H1 (cell line): ENCODE measurements around the gene UBP1. TPM values are rescaled to one million over a fixed set of nuclear protein-coding genes. Genes with fewer than 3 reads are reported as not detected.

Experiments used
- CTCF ChIA-PET: fragments of 300-600 bp; sonication (Branson Sonifier 250); formaldehyde crosslinking; loops from one replicate; lab custom pipeline; 2021; ENCODE audit not compliant: partially characterized antibody; lab: Charles Lee
- POLR2A ChIA-PET: fragments of 300-600 bp; sonication (Branson Sonifier 250); formaldehyde crosslinking; loops from one replicate; lab custom pipeline; 2021; ENCODE audit warnings: inconsistent platforms; ENCODE audit not compliant: partially characterized antibody; lab: Charles Lee
- DNase-seq, 2 experiments: peaks; one replicate each; pipeline versions ENCODE4 v3.0.0 to v3.0.0-alpha.2; 2010 to 2022; ENCODE audit warnings: low spot score in 2 of 2, low read depth in 1 of 2, mixed read lengths in 1 of 2
- FAIRE-seq: peaks from 2 replicates; lab custom pipeline; 2011; peaks lifted over from hg19 to GRCh38; lab: Jason Lieb, UNC
- H2AFZ ChIP-seq: 2 replicates; pipeline ENCODE4 v1.8.1; 2012; ENCODE audit warnings: low read length, inconsistent platforms
- H2AK5ac ChIP-seq: 2 replicates; pipeline ENCODE4 v1.6.1; 2013; ENCODE audit warnings: low read depth, low read length
- H2BK120ac ChIP-seq: replicated peaks from 2 replicates; pipeline ENCODE3; 2013; ENCODE audit warnings: low read depth, low read length, inconsistent platforms
- H2BK12ac ChIP-seq: 2 replicates; pipeline ENCODE4 v1.6.1; 2013; ENCODE audit warnings: low read depth, low read length
- H2BK15ac ChIP-seq: 2 replicates; pipeline ENCODE4 v1.6.1; 2013; ENCODE audit warnings: low read length
- H2BK20ac ChIP-seq: 2 replicates; pipeline ENCODE4 v1.6.1; 2013; ENCODE audit warnings: low read length
- H2BK5ac ChIP-seq: 2 replicates; pipeline ENCODE4 v1.6.1; 2013; ENCODE audit warnings: low read depth, low read length
- H3K14ac ChIP-seq: 2 replicates; pipeline ENCODE4 v1.6.1; 2013; ENCODE audit warnings: inconsistent platforms; ENCODE audit not compliant: insufficient read length
- H3K18ac ChIP-seq: 2 replicates; pipeline ENCODE4 v1.6.1; 2013; ENCODE audit warnings: low read length; ENCODE audit errors: extremely low read depth
- H3K23ac ChIP-seq: 2 replicates; pipeline ENCODE4 v1.6.1; 2013; ENCODE audit warnings: inconsistent platforms; ENCODE audit not compliant: insufficient read length
- H3K23me2 ChIP-seq: 2 replicates; pipeline ENCODE4 v1.6.1; 2013; ENCODE audit warnings: low read depth, low read length
- H3K27ac ChIP-seq: 2 replicates; pipeline ENCODE4 v1.6.1; 2011; ENCODE audit warnings: low read depth, low read length, inconsistent platforms
- H3K27me3 ChIP-seq, 4 experiments: replicated peaks in 1 of 4; 1 replicate in 1 of 4; 2 replicates in 3 of 4; pipeline versions ENCODE4 v1.6.1 to v1.8.1; 2011 to 2013; ENCODE audit warnings: low read length in 3 of 4, mild to moderate bottlenecking in 3 of 4, inconsistent platforms in 2 of 4, mixed read lengths in 2 of 4, moderate library complexity in 1 of 4; ENCODE audit not compliant: control insufficient read depth in 3 of 4, insufficient read depth in 3 of 4; ENCODE audit errors: extremely low read depth in 1 of 4
- H3K36me3 ChIP-seq, 4 experiments: 2 replicates each; pipeline versions ENCODE4 v1.6.1 to v1.8.1; 2011 to 2013; ENCODE audit warnings: mild to moderate bottlenecking in 4 of 4, low read length in 3 of 4, moderate library complexity in 2 of 4, control low read depth in 1 of 4, inconsistent platforms in 1 of 4; ENCODE audit not compliant: insufficient read depth in 4 of 4, control insufficient read depth in 2 of 4
- H3K4ac ChIP-seq: replicated peaks from 2 replicates; pipeline ENCODE3; 2013; ENCODE audit warnings: low read length, low read depth, mixed read lengths, inconsistent platforms; ENCODE audit not compliant: insufficient read length
- H3K4me1 ChIP-seq, 4 experiments: replicated peaks in 1 of 4; 1 replicate in 1 of 4; 2 replicates in 3 of 4; pipeline versions ENCODE4 v1.6.1 to v1.8.1; 2011 to 2013; ENCODE audit warnings: low read length in 3 of 4, inconsistent platforms in 2 of 4, mixed read lengths in 1 of 4; ENCODE audit not compliant: insufficient read depth in 4 of 4, control insufficient read depth in 3 of 4
- H3K4me2 ChIP-seq, 2 experiments: 2 replicates each; pipeline versions ENCODE4 v1.6.1 to v1.8.1; 2011 to 2013; ENCODE audit warnings: low read depth in 2 of 2, low read length in 2 of 2, control low read depth in 1 of 2, inconsistent platforms in 1 of 2, mild to moderate bottlenecking in 1 of 2; ENCODE audit not compliant: insufficient read depth in 1 of 2
- H3K4me3 ChIP-seq, 4 experiments: fragments of 200-600, 300-600 bp in 1 of 4; sonication (generic), shearing (Covaris generic), sonication (Bioruptor Twin) in 1 of 4; 2 replicates each; pipeline versions ENCODE4 v1.5.1 to v1.8.1; 2011 to 2016; ENCODE audit warnings: low read length in 4 of 4, low read depth in 3 of 4, control low read depth in 2 of 4, inconsistent platforms in 2 of 4, mild to moderate bottlenecking in 2 of 4, mixed read lengths in 1 of 4, moderate library complexity in 1 of 4; ENCODE audit not compliant: insufficient read depth in 2 of 4; ENCODE audit errors: extremely low read depth in 1 of 4
- H3K56ac ChIP-seq: replicated peaks from 2 replicates; pipeline ENCODE3; 2013; ENCODE audit warnings: low read depth, mild to moderate bottlenecking, mixed read lengths, low read length, inconsistent platforms; ENCODE audit not compliant: insufficient read length
- H3K79me1 ChIP-seq: 2 replicates; pipeline ENCODE4 v1.6.1; 2013; ENCODE audit warnings: low read depth, low read length, control low read depth
- H3K79me2 ChIP-seq, 2 experiments: 2 replicates each; pipeline versions ENCODE4 v1.6.1 to v1.8.1; 2012 to 2013; ENCODE audit warnings: low read length in 2 of 2, mild to moderate bottlenecking in 2 of 2, inconsistent platforms in 1 of 2; ENCODE audit not compliant: insufficient read depth in 2 of 2, control insufficient read depth in 1 of 2
- H3K9ac ChIP-seq, 4 experiments: replicated peaks in 1 of 4; 1 replicate in 1 of 4; 2 replicates in 3 of 4; pipeline versions ENCODE4 v1.6.1 to v1.8.1; 2011 to 2013; ENCODE audit warnings: low read depth in 3 of 4, low read length in 3 of 4, control low read depth in 2 of 4, mild to moderate bottlenecking in 2 of 4, moderate library complexity in 2 of 4, inconsistent platforms in 1 of 4; ENCODE audit errors: extremely low read depth in 1 of 4
- H3K9me3 ChIP-seq, 2 experiments: 2 replicates each; pipeline versions ENCODE4 v1.6.1 to v1.8.1; 2012 to 2013; ENCODE audit warnings: mild to moderate bottlenecking in 2 of 2, moderate library complexity in 2 of 2, control low read depth in 1 of 2, inconsistent platforms in 1 of 2, low read depth in 1 of 2, low read length in 1 of 2, mixed read lengths in 1 of 2; ENCODE audit not compliant: insufficient read depth in 2 of 2
- H4K20me1 ChIP-seq, 2 experiments: replicated peaks in 1 of 2; 2 replicates each; pipeline versions ENCODE3 to v1.8.1; 2011 to 2013; ENCODE audit warnings: inconsistent platforms in 2 of 2, low read length in 2 of 2, mild to moderate bottlenecking in 1 of 2; ENCODE audit not compliant: insufficient read depth in 2 of 2, control insufficient read depth in 1 of 2
- H4K5ac ChIP-seq: 2 replicates; pipeline ENCODE4 v1.6.1; 2013; ENCODE audit warnings: low read length, low read depth, mixed read lengths, inconsistent platforms; ENCODE audit not compliant: insufficient read length
- H4K8ac ChIP-seq: 2 replicates; pipeline ENCODE4 v1.8.0; 2013; ENCODE audit warnings: mild to moderate bottlenecking, moderate library complexity, low read length, inconsistent platforms; ENCODE audit not compliant: insufficient read depth; ENCODE audit errors: extremely low read depth
- H4K91ac ChIP-seq: replicated peaks from 2 replicates; pipeline ENCODE3; 2013; ENCODE audit warnings: low read length, mixed read lengths, inconsistent platforms; ENCODE audit not compliant: insufficient read length
- BRCA1 ChIP-seq: IDR thresholded peaks from 2 replicates; pipeline ENCODE4 v1.6.1; 2012; ENCODE audit warnings: low read depth, low read length, improper control_type of control experiment
- CEBPB ChIP-seq: IDR thresholded peaks from 2 replicates; pipeline ENCODE4 v1.6.1; 2012; ENCODE audit warnings: low read depth, low read length
- CHD1 ChIP-seq: IDR thresholded peaks from 2 replicates; pipeline ENCODE4 v1.6.1; 2012; ENCODE audit warnings: low read depth, low read length, improper control_type of control experiment
- CHD2 ChIP-seq: IDR thresholded peaks from 2 replicates; pipeline ENCODE4 v1.6.1; 2012; ENCODE audit warnings: low read length, improper control_type of control experiment
- EP300 ChIP-seq, 2 experiments: IDR thresholded peaks; 1 replicate in 1 of 2; 2 replicates in 1 of 2; pipeline ENCODE4 v1.6.1; 2011 to 2012; ENCODE audit warnings: low read depth in 2 of 2, low read length in 2 of 2, mild to moderate bottlenecking in 2 of 2, borderline replicate concordance in 1 of 2, inconsistent platforms in 1 of 2, moderate library complexity in 1 of 2
- GTF2F1 ChIP-seq: IDR thresholded peaks from 2 replicates; pipeline ENCODE4 v1.6.1; 2012; ENCODE audit warnings: low read depth, low read length, improper control_type of control experiment, borderline replicate concordance
- KDM1A ChIP-seq: fragments of 200-600, 300-600 bp; sonication (generic); IDR thresholded peaks from 2 replicates; pipeline ENCODE4 v1.7.1; 2016; ENCODE audit warnings: mild to moderate bottlenecking, low read length, borderline replicate concordance
- KDM4A ChIP-seq: IDR thresholded peaks from one replicate; pipeline ENCODE4 v1.7.1; 2012; ENCODE audit warnings: low read depth, mild to moderate bottlenecking, moderate library complexity, low read length, inconsistent platforms; ENCODE audit not compliant: severe bottlenecking
- POLR2AphosphoS5 ChIP-seq: IDR thresholded peaks from 2 replicates; pipeline ENCODE4 v1.6.1; 2011; ENCODE audit warnings: low read depth, low read length
- POU5F1 ChIP-seq: IDR thresholded peaks from 2 replicates; pipeline ENCODE4 v1.6.1; 2011; ENCODE audit warnings: low read depth, mild to moderate bottlenecking, low read length, moderate library complexity
- RAD21 ChIP-seq, 2 experiments: IDR thresholded peaks in 1 of 2; conservative IDR thresholded peaks in 1 of 2; 2 replicates each; pipeline ENCODE4 v1.6.1; 2011; ENCODE audit warnings: low read depth in 2 of 2, low read length in 2 of 2, improper control_type of control experiment in 1 of 2, inconsistent platforms in 1 of 2, mild to moderate bottlenecking in 1 of 2, moderate library complexity in 1 of 2
- SIN3A ChIP-seq, 2 experiments: IDR thresholded peaks in 1 of 2; conservative IDR thresholded peaks in 1 of 2; 2 replicates each; pipeline ENCODE4 v1.6.1; 2011 to 2012; ENCODE audit warnings: low read length in 2 of 2, improper control_type of control experiment in 1 of 2, low read depth in 1 of 2, mild to moderate bottlenecking in 1 of 2
- ZNF274 ChIP-seq: IDR thresholded peaks from 2 replicates; pipeline ENCODE4 v1.7.0; 2012; ENCODE audit warnings: low read length, borderline replicate concordance; ENCODE audit errors: extremely low read depth
- WGBS, 2 experiments: shearing (Covaris generic) in 1 of 2; methylation state at CpG; one replicate each; pipeline versions ENCODE4 v1.1.6 to v1.1.7; 2013 to 2015; ENCODE audit warnings: low lambda C conversion rate in 2 of 2, mixed read lengths in 2 of 2, inconsistent platforms in 1 of 2, low coverage in 1 of 2, missing lambda C conversion rate in 1 of 2; ENCODE audit not compliant: insufficient replicate concordance in 2 of 2, insufficient coverage in 1 of 2, insufficient read length in 1 of 2; ENCODE audit errors: extremely low coverage in 1 of 2, missing lambda C conversion rate in 1 of 2; 5-methylcytosine and 5-hydroxymethylcytosine counted together
- polyA plus RNA-seq, 7 experiments: library from polyadenylated mRNA; depleted of rRNA in 3 of 7; stranded (reverse) in 5 of 7; unstranded in 2 of 7; fragments of >200 nt in 5 of 7; fragments of 200-250 nt in 2 of 7; gene quantifications; 1 replicate in 5 of 7; 2 replicates in 1 of 7; 4 replicates in 1 of 7; pipeline versions ENCODE4 v1.2.1 to v1.2.3, GENCODE V29; 2011 to 2013; ENCODE audit warnings: missing spikeins in 2 of 7, mixed read lengths in 2 of 7
- total RNA-seq: library from RNA; stranded (reverse); fragmentation: NEBNext Ultra II Directional; extraction: Animal tissue kit (Norgen Biotek cat#: 25700); gene quantifications from 2 replicates; pipeline ENCODE4 v1.2.1, GENCODE V29; 2021

Gene UBP1
- total and polyA plus RNA-seq, 2 of the 8 experiments (the other 6 are each of a cell fraction or from before 2014, with no cell fraction given) = 47.3 to 71.9 TPM

DNA sequence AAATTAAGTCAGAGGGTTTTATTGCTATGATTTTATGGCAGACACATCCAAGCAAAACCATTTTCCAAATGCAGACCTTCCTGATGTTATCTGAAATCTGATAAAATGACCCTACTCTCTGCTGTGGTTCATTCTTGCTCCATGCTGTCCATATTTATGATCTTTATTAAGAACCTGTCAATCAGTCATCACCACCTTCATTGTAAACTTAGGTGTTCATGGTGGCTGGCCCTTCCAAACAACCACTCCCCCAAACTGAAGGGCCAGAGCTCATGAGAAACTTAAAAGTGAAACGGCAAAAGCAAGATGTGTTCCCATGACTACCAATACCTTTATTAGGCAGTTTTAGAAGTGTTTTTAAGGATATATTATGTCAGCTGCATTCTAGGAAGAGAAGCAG, 53.6 kb downstream of the UBP1 start:
- no peak overlapping the region for H2AK5ac ChIP-seq
- no peak overlapping the region for H3K56ac ChIP-seq
- no peak overlapping the region for H3K4me2 ChIP-seq
- ChIA-PET POLR2A (interaction anchor here (1.5 kb wide), 1 partner anchor 9 kb away, joined by 4 read pairs; no protein-coding TSS in a partner anchor), CTCF (interaction anchor here (0.9 to 5.7 kb wide), 5 partner anchors 8 to 400 kb away, joined by 4 to 24 read pairs (median 6); no protein-coding TSS in a partner anchor)
- no peak overlapping the region for H3K23ac ChIP-seq
- H3K4me1 ChIP-seq = no peaks in the 10 kb centered on the region; a peak in 1 of 7 replicates
- no peaks in the 10 kb centered on the region for H3K27me3 ChIP-seq
- no peak overlapping the region for H3K9ac ChIP-seq
- no peak overlapping the region for H4K8ac ChIP-seq
- H3K18ac ChIP-seq = no peak overlapping the region
- peaks cover 9 to 49% (median 27%) of the 10 kb centered on the region in 4 experiments; a peak in 7 of 8 replicates for H3K36me3 ChIP-seq
- H2BK15ac ChIP-seq = no peak overlapping the region
- no peak overlapping the region for H3K14ac ChIP-seq
- H3K9me3 ChIP-seq = no peaks in the 10 kb centered on the region
- H2BK120ac ChIP-seq = no peak overlapping the region
- H4K91ac ChIP-seq = no peak overlapping the region
- H3K79me1 ChIP-seq = peaks cover 2% of the 10 kb centered on the region; the same call in 1 of the 2 replicates
- FAIRE-seq = no peak
- 94% methylated on average over 1 of the region's 1 CpG; no CpG with 5 or more reads in 1 of the 2 experiments for WGBS, 2 experiments
- no peak overlapping the region for H3K4ac ChIP-seq
- no peak overlapping the region for H2AFZ ChIP-seq
- no peaks in the 10 kb centered on the region for H3K79me2 ChIP-seq
- H2BK12ac ChIP-seq = no peak overlapping the region
- no peaks in the 10 kb centered on the region for H3K23me2 ChIP-seq
- peaks cover 0 to 3% of the 10 kb centered on the region in 2 experiments for H4K20me1 ChIP-seq
- H4K5ac ChIP-seq = no peak overlapping the region
- no peak overlapping the region for H2BK20ac ChIP-seq
- no peak overlapping the region for H3K27ac ChIP-seq
- H3K4me3 ChIP-seq = no peak overlapping the region
- DNase-seq = no peak
- H2BK5ac ChIP-seq = no peak overlapping the region
- TF ChIP-seq BRCA1 = no peak
- no peak for TF ChIP-seq KDM4A
- no peak for TF ChIP-seq SIN3A (conservative IDR thresholded peaks at IDR 0.05 in 1 of 2, IDR thresholded peaks at IDR 0.05 in 1 of 2; ENCODE audit: low read depth in 1 of 2, low read length in 2 of 2)
- no peak for TF ChIP-seq CHD1
- no peak for TF ChIP-seq POU5F1
- TF ChIP-seq ZNF274 = no peak
- TF ChIP-seq POLR2AphosphoS5 = no peak
- no peak for TF ChIP-seq KDM1A
- no peak for TF ChIP-seq RAD21 (IDR thresholded peaks at IDR 0.05 in 1 of 2, conservative IDR thresholded peaks at IDR 0.05 in 1 of 2; ENCODE audit: low read depth in 2 of 2, low read length in 2 of 2)
- TF ChIP-seq CEBPB = no peak
- TF ChIP-seq EP300 (IDR thresholded peaks at IDR 0.05; ENCODE audit: borderline replicate concordance in 1 of 2, low read depth in 2 of 2, low read length in 2 of 2) = no peak
- no peak for TF ChIP-seq GTF2F1
- no peak for TF ChIP-seq CHD2
